ENCODE measurements around the gene XYLT1.

DNA sequence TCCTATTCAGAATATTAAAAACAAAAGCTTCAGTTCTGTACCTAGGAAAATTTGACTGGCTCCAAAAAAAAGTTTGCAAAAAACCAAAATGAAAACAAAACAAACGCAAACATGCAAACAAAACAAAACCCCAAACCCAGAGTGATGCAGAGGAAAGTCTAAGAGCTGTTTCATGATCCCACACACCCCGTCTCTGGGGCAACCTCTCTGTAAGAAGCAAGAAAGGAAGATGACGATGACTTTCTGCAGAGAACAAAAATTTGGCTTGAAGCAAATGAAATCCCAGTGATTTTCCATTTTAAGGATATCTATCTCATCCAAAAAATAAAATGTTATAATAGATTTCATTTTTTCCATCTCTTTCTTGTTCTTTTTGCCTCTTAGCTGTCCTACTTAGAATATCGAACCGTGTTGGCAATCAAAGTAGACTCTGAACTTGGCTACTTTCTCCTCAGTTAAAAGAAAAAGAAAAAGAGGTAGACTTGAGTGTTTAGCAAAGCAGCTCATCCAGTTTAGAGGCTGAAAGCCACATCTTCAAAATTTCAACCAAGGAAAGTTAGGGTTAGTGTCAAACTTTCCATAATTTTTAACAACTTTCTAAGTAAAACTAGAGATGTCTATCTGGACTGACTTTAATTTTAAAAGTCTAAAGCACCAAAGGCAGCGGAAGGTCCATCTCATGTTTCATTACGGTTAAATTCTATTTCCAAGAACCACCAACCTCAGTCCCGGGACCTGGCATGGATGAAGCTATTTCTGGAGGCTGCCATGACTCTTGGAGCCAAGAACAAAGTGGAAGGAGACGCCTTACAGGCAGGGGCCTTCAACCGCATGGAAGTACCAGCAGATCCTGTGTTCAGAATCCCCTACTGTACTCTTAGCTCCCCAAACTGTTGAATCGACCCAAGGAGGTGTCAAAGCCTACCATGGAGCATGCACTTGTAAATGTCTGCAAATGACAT is 180.8 kb downstream of the XYLT1 start:
- TF ChIP-seq EZH2 (IDR thresholded peaks at IDR 0.05; ENCODE audit: insufficient read depth, poor library complexity, severe bottlenecking) (no peak), EZH2phosphoT487 (IDR thresholded peaks at IDR 0.05; ENCODE audit: insufficient read depth, low read depth) (no peak)
